Endothelial cell of umbilical vein (primary cell): Measurements from ENCODE around the gene CMIP. TPM values are rescaled to one million over a fixed set of nuclear protein-coding genes. Genes with fewer than 3 reads are reported as not detected.

ENCODE experiments used
- BruUV-seq: library from RNA; stranded (reverse); fragments of 400-500 nt; replicated peaks from 2 replicates; lab custom pipeline; 2021; lab: Mats Ljungman, UMichigan
- CTCF ChIA-PET: fragments of 300-600, 350-600 bp; sonication (Branson Sonifier 250); formaldehyde crosslinking; loops from one replicate; lab custom pipeline; 2021; ENCODE audit warnings: antibody characterized with exemption, inconsistent platforms; lab: Charles Lee
- POLR2A ChIA-PET: fragments of 300-600, 350-600 bp; sonication (Branson Sonifier 250); formaldehyde crosslinking; loops from one replicate; lab custom pipeline; 2021; ENCODE audit warnings: antibody characterized with exemption, inconsistent platforms; lab: Charles Lee
- DNase-seq: peaks from one replicate; pipeline ENCODE4 v3.0.0-alpha.2; 2011; ENCODE audit warnings: low read depth, low spot score
- FAIRE-seq: peaks from 2 replicates; lab custom pipeline; 2011; peaks lifted over from hg19 to GRCh38; lab: Jason Lieb, UNC
- H2AFZ ChIP-seq: 2 replicates; pipeline ENCODE4 v1.6.0; 2012; ENCODE audit warnings: low read depth, low read length, control low read depth, inconsistent platforms
- H3K27ac ChIP-seq: 2 replicates; pipeline ENCODE4 v1.5.1; 2011; ENCODE audit warnings: low read depth, mild to moderate bottlenecking, control low read depth, low read length, moderate library complexity; ENCODE audit not compliant: insufficient read depth
- H3K27me3 ChIP-seq, 2 experiments: 2 replicates each; pipeline versions ENCODE4 v1.6.0 to v1.6.1; 2011; ENCODE audit warnings: low read length in 2 of 2, mixed read lengths in 1 of 2; ENCODE audit not compliant: control insufficient read depth in 2 of 2, insufficient read depth in 2 of 2
- H3K36me3 ChIP-seq, 2 experiments: 2 replicates in 1 of 2; 3 replicates in 1 of 2; pipeline ENCODE4 v1.5.1; 2011; ENCODE audit warnings: low read length in 2 of 2, mild to moderate bottlenecking in 1 of 2, moderate library complexity in 1 of 2; ENCODE audit not compliant: control insufficient read depth in 2 of 2, insufficient read depth in 2 of 2; ENCODE audit errors: extremely low read depth in 1 of 2
- H3K4me1 ChIP-seq: 3 replicates; pipeline ENCODE4 v1.5.1; 2011; ENCODE audit warnings: mild to moderate bottlenecking, low read length; ENCODE audit not compliant: control insufficient read depth, insufficient read depth; ENCODE audit errors: extremely low read depth
- H3K4me2 ChIP-seq: 2 replicates; pipeline ENCODE4 v1.6.1; 2011; ENCODE audit warnings: low read length, control low read depth, mixed read lengths; ENCODE audit not compliant: insufficient read depth
- H3K4me3 ChIP-seq, 3 experiments: fragments of 200-600 bp in 1 of 3; sonication (generic), shearing (Covaris generic) in 1 of 3; replicated peaks in 1 of 3; 2 replicates each; pipeline ENCODE4 v1.5.1; 2011 to 2016; ENCODE audit warnings: control low read depth in 3 of 3, low read length in 3 of 3, mild to moderate bottlenecking in 2 of 3, inconsistent platforms in 1 of 3, low read depth in 1 of 3, moderate library complexity in 1 of 3; ENCODE audit not compliant: insufficient read depth in 1 of 3
- H3K79me2 ChIP-seq: 2 replicates; pipeline ENCODE4 v1.6.0; 2012; ENCODE audit warnings: low read length, inconsistent platforms; ENCODE audit not compliant: control insufficient read depth, insufficient read depth
- H3K9ac ChIP-seq: replicated peaks from 2 replicates; pipeline ENCODE3; 2011; ENCODE audit warnings: low read length, control low read depth; ENCODE audit not compliant: insufficient read depth; ENCODE audit errors: extremely low read depth
- H3K9me1 ChIP-seq: replicated peaks from 3 replicates; pipeline ENCODE4 v1.6.0; 2011; ENCODE audit warnings: mild to moderate bottlenecking, low read length; ENCODE audit not compliant: control insufficient read depth, insufficient read depth; ENCODE audit errors: extremely low read depth
- H3K9me3 ChIP-seq: replicated peaks from 2 replicates; pipeline ENCODE4 v1.5.1; 2012; ENCODE audit warnings: low read length, inconsistent platforms; ENCODE audit not compliant: control insufficient read depth, insufficient read depth
- H4K20me1 ChIP-seq: replicated peaks from 2 replicates; pipeline ENCODE3; 2011; ENCODE audit warnings: mild to moderate bottlenecking, low read length; ENCODE audit not compliant: control insufficient read depth, insufficient read depth; ENCODE audit errors: extremely low read depth
- CTCF ChIP-seq, 2 donors: IDR thresholded peaks; 1 replicate in 1 of 2; 2 replicates in 1 of 2; pipeline ENCODE4 v1.5.1; 2011; ENCODE audit warnings: low read length in 2 of 2, mild to moderate bottlenecking in 2 of 2, moderate library complexity in 2 of 2, control low read depth in 1 of 2, inconsistent platforms in 1 of 2, low read depth in 1 of 2; ENCODE audit not compliant: insufficient read depth in 1 of 2; ENCODE audit errors: extremely low read depth in 1 of 2
- EZH2 ChIP-seq: IDR thresholded peaks from 2 replicates; pipeline ENCODE4 v1.6.1; 2012; ENCODE audit warnings: borderline replicate concordance, low read depth, mild to moderate bottlenecking, moderate library complexity, low read length, inconsistent platforms; ENCODE audit not compliant: severe bottlenecking
- FOS ChIP-seq: IDR thresholded peaks from 2 replicates; pipeline ENCODE4 v1.6.1; 2011; ENCODE audit warnings: mild to moderate bottlenecking, low read length, moderate library complexity, borderline replicate concordance; ENCODE audit not compliant: insufficient read depth
- GATA2 ChIP-seq: IDR thresholded peaks from 2 replicates; pipeline ENCODE4 v1.7.0; 2011; ENCODE audit warnings: low read depth, mild to moderate bottlenecking, moderate library complexity, mixed read lengths, low read length; ENCODE audit not compliant: insufficient read length, insufficient read depth
- MAX ChIP-seq: IDR thresholded peaks from 2 replicates; pipeline ENCODE4 v1.6.1; 2011; ENCODE audit not compliant: insufficient read depth, insufficient read length
- MYC ChIP-seq: IDR thresholded peaks from one replicate; pipeline ENCODE4 v1.6.1; 2011; ENCODE audit warnings: mild to moderate bottlenecking, low read depth, low read length
- POLR2A ChIP-seq: IDR thresholded peaks from 2 replicates; pipeline ENCODE4 v1.6.1; 2012; ENCODE audit warnings: low read depth, mild to moderate bottlenecking, control low read depth, low read length
- POLR2AphosphoS5 ChIP-seq: IDR thresholded peaks from 2 replicates; pipeline ENCODE4 v1.6.1; 2012; ENCODE audit warnings: low read depth, mild to moderate bottlenecking, control low read depth, low read length, moderate library complexity; ENCODE audit not compliant: insufficient read depth
- dilution Hi-C: fragments of 300-500 bp; cut with MboI; formaldehyde crosslinking; loops from one replicate; pipeline ENCODE4 v1.15.0; 2019; ENCODE audit warnings: low sequenced_read_pairs; ENCODE audit not compliant: extremely low pct_ligation_motif_present
- intact Hi-C: fragments of 100-400 bp; cut with micrococcal nuclease; formaldehyde crosslinking; loops from one replicate; pipeline ENCODE4 v1.10.0; 2022
- polyA plus RNA-seq, 4 experiments: library from polyadenylated mRNA; depleted of rRNA in 3 of 4; stranded (reverse) in 3 of 4; unstranded in 1 of 4; fragments of >200 nt; gene quantifications; 2 replicates each; pipeline versions ENCODE4 v1.2.1 to v1.2.3, GENCODE V29; 2011 to 2012; ENCODE audit warnings: missing spikeins in 1 of 4
- total RNA-seq: library from RNA; stranded (reverse); gene quantifications from 2 replicates; pipeline ENCODE4 v1.2.3, GENCODE V29; 2021

CMIP gene
- total and polyA plus RNA-seq, 2 donors (not counting 3 experiments of a cell fraction or from before 2014, with no cell fraction given), result 29.0 to 101 TPM

DNA sequence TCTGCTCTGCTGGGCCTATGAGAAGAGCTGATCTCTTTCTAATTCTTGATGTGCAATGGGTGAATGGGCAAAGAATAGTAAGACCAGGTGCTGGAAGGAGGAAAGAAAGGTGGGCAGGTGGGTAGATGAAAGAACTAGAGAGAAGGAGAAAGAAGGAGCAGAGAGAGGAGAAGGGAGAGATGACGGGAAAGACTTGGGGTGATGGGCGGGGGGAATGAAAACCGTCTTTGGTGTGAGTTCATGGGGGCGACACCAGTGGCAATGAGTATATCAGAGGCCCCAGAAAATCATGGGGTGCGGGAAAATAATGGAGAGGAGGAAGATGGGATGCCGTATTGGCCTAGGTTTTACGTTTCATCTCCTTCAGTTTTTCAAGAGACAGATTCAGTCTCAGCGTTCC is 205.7 kb downstream of the CMIP start:
- dilution Hi-C loops, result no loop called here
- peaks cover 2% of the 10 kb centered on the region for H3K79me2 ChIP-seq
- H4K20me1 ChIP-seq, result no peaks in the 10 kb centered on the region
- no peak overlapping the region for H3K4me2 ChIP-seq
- H2AFZ ChIP-seq, result no peak overlapping the region
- intact Hi-C loops, result no loop called here
- TF ChIP-seq GATA2, result no peak
- H3K4me3 ChIP-seq, result no peak overlapping the region
- no peak overlapping the region for H3K9ac ChIP-seq
- H3K27ac ChIP-seq, result no peak overlapping the region
- DNase-seq, result no peak
- H3K27me3 ChIP-seq, result no peaks in the 10 kb centered on the region
- no peak for FAIRE-seq
- peaks cover 2 to 32% of the 10 kb centered on the region in 2 experiments for H3K36me3 ChIP-seq
- no peaks in the 10 kb centered on the region for H3K9me1 ChIP-seq
- ChIA-PET POLR2A (no interaction called here), CTCF (interaction anchor here (1.2 kb wide), 1 partner anchor 47 kb away, joined by 3 read pairs; no protein-coding TSS in a partner anchor)
- no TSS peak for BruUV-seq
- H3K9me3 ChIP-seq, result no peaks in the 10 kb centered on the region
- H3K4me1 ChIP-seq, result peaks cover 5% of the 10 kb centered on the region

GRCh38 chr16:81650982-81651562 is 206.5 kb downstream of the CMIP start:
- Histone ChIP-seq H3K4me3 (no peak overlapping the region), H3K9me3 (no peaks in the 10 kb centered on the region), H3K9me1 (no peaks in the 10 kb centered on the region), H3K79me2 (peaks cover 2% of the 10 kb centered on the region), H3K4me2 (no peak overlapping the region), H3K4me1 (peaks cover 5% of the 10 kb centered on the region), H3K9ac (no peak overlapping the region), H4K20me1 (no peaks in the 10 kb centered on the region), H3K27me3 (no peaks in the 10 kb centered on the region), H2AFZ (no peak overlapping the region), H3K36me3 (peaks cover 2 to 34% of the 10 kb centered on the region in 2 experiments), H3K27ac (no peak overlapping the region)
- intact Hi-C loops, result no loop called here
- POLR2A ChIA-PET, result no interaction called here
- dilution Hi-C loops, result no loop called here
- FAIRE-seq (no peak), DNase-seq (no peak)
- CTCF ChIA-PET, result interaction anchor here (1.2 kb wide), 1 partner anchor 46 kb away, joined by 3 read pairs; no protein-coding TSS in a partner anchor
- BruUV-seq, result no TSS peak
- no peak for TF ChIP-seq POLR2AphosphoS5
- TF ChIP-seq MAX, result no peak
- TF ChIP-seq MYC, result no peak
- no peak for TF ChIP-seq POLR2A
- no peak for TF ChIP-seq EZH2
- TF ChIP-seq CTCF (IDR thresholded peaks at IDR 0.05; ENCODE audit: extremely low read depth in 1 of 2, insufficient read depth in 1 of 2, low read depth in 1 of 2, low read length in 2 of 2), result no peak
- no peak for TF ChIP-seq FOS
